H9 (cell line): Measurements from ENCODE around the gene RALGAPB. TPM values are rescaled to one million over a fixed set of nuclear protein-coding genes. Genes with fewer than 3 reads are reported as not detected.

Source experiments
- DNase-seq: peaks from one replicate; pipeline ENCODE4 v3.0.0-alpha.2; 2017
- H2AFZ ChIP-seq: one replicate; pipeline ENCODE4 v1.6.1; 2013; ENCODE audit warnings: mild to moderate bottlenecking, low read length, control low read depth, moderate library complexity
- H2AK5ac ChIP-seq: 2 replicates; pipeline ENCODE4 v1.6.1; 2013; ENCODE audit warnings: low read length, control low read depth, mixed read lengths; ENCODE audit not compliant: insufficient read length
- H2BK120ac ChIP-seq: one replicate; pipeline ENCODE4 v1.6.1; 2013; ENCODE audit warnings: low read depth, mild to moderate bottlenecking, low read length, control low read depth, inconsistent platforms; ENCODE audit not compliant: poor library complexity, severe bottlenecking
- H2BK12ac ChIP-seq: 2 replicates; pipeline ENCODE4 v1.6.1; 2013; ENCODE audit warnings: low read length, control low read depth, mixed read lengths, low read depth; ENCODE audit not compliant: insufficient read length
- H2BK15ac ChIP-seq: 2 replicates; pipeline ENCODE4 v1.6.1; 2013; ENCODE audit warnings: low read depth, low read length, control low read depth
- H2BK20ac ChIP-seq: one replicate; pipeline ENCODE4 v1.6.1; 2013; ENCODE audit warnings: low read depth, mild to moderate bottlenecking, low read length, control low read depth, inconsistent platforms; ENCODE audit not compliant: poor library complexity, severe bottlenecking
- H2BK5ac ChIP-seq: 2 replicates; pipeline ENCODE4 v1.6.1; 2013; ENCODE audit warnings: low read length, control low read depth, mixed read lengths; ENCODE audit not compliant: insufficient read length
- H3K14ac ChIP-seq: 2 replicates; pipeline ENCODE4 v1.6.1; 2013; ENCODE audit warnings: low read length, control low read depth; ENCODE audit not compliant: insufficient read depth
- H3K18ac ChIP-seq: 2 replicates; pipeline ENCODE4 v1.6.1; 2013; ENCODE audit warnings: low read depth, mild to moderate bottlenecking, mixed read lengths, low read length, control low read depth; ENCODE audit not compliant: insufficient read length
- H3K23ac ChIP-seq: 2 replicates; pipeline ENCODE4 v1.6.1; 2013; ENCODE audit warnings: low read length, control low read depth, mixed read lengths, low read depth; ENCODE audit not compliant: insufficient read length
- H3K23me2 ChIP-seq: 2 replicates; pipeline ENCODE4 v1.6.1; 2013; ENCODE audit warnings: low read depth, mild to moderate bottlenecking, mixed read lengths, low read length, control low read depth; ENCODE audit not compliant: insufficient read length, poor library complexity, severe bottlenecking
- H3K27ac ChIP-seq: 2 replicates; pipeline ENCODE4 v1.5.1; 2013; ENCODE audit warnings: low read length, control low read depth, mixed read lengths, low read depth; ENCODE audit not compliant: insufficient read length
- H3K27me3 ChIP-seq: 2 replicates; pipeline ENCODE4 v1.6.1; 2013; ENCODE audit warnings: low read length, control low read depth, inconsistent platforms; ENCODE audit not compliant: insufficient read depth
- H3K4ac ChIP-seq: 2 replicates; pipeline ENCODE4 v1.6.1; 2013; ENCODE audit warnings: low read depth, mild to moderate bottlenecking, control low read depth, inconsistent platforms, low read length, moderate library complexity
- H3K4me1 ChIP-seq: 2 replicates; pipeline ENCODE4 v1.6.1; 2013; ENCODE audit warnings: low read length, control low read depth, inconsistent platforms; ENCODE audit not compliant: insufficient read depth
- H3K4me2 ChIP-seq: 2 replicates; pipeline ENCODE4 v1.6.1; 2013; ENCODE audit warnings: low read length, control low read depth, mixed read lengths; ENCODE audit not compliant: insufficient read length, insufficient read depth
- H3K56ac ChIP-seq: 2 replicates; pipeline ENCODE4 v1.6.1; 2013; ENCODE audit warnings: low read depth, mild to moderate bottlenecking, mixed read lengths, low read length, control low read depth; ENCODE audit not compliant: insufficient read length
- H3K79me1 ChIP-seq: 2 replicates; pipeline ENCODE4 v1.6.1; 2013; ENCODE audit warnings: low read depth, mild to moderate bottlenecking, moderate library complexity, low read length, control low read depth, inconsistent platforms; ENCODE audit not compliant: insufficient read depth, poor library complexity, severe bottlenecking
- H3K79me2 ChIP-seq: 2 replicates; pipeline ENCODE4 v1.6.1; 2013; ENCODE audit warnings: low read length, control low read depth, inconsistent platforms; ENCODE audit not compliant: insufficient read depth
- H3K9ac ChIP-seq: 2 replicates; pipeline ENCODE4 v1.6.1; 2013; ENCODE audit warnings: low read length, control low read depth, mixed read lengths; ENCODE audit not compliant: insufficient read length; ENCODE audit errors: extremely low read depth
- H3K9me3 ChIP-seq: one replicate; pipeline ENCODE4 v1.6.1; 2013; ENCODE audit warnings: low read depth, low read length, inconsistent platforms; ENCODE audit not compliant: control insufficient read depth
- H3T11ph ChIP-seq: one replicate; pipeline ENCODE4 v1.6.1; 2013; ENCODE audit warnings: mild to moderate bottlenecking, low read length, control low read depth, inconsistent platforms
- H4K20me1 ChIP-seq: one replicate; pipeline ENCODE4 v1.6.1; 2013; ENCODE audit not compliant: control insufficient read depth, insufficient read length, insufficient read depth
- H4K5ac ChIP-seq: 2 replicates; pipeline ENCODE4 v1.6.1; 2013; ENCODE audit warnings: low read depth, mild to moderate bottlenecking, mixed read lengths, low read length, control low read depth; ENCODE audit not compliant: insufficient read length
- H4K8ac ChIP-seq: replicated peaks from 2 replicates; pipeline ENCODE4 v1.6.1; 2013; ENCODE audit warnings: low read length, control low read depth, mixed read lengths, low read depth; ENCODE audit not compliant: insufficient read length
- H4K91ac ChIP-seq: 2 replicates; pipeline ENCODE4 v1.6.1; 2013; ENCODE audit warnings: low read depth, mild to moderate bottlenecking, moderate library complexity, mixed read lengths, low read length, control low read depth; ENCODE audit not compliant: insufficient read length
- H3K27ac Mint-ChIP-seq, 3 experiments: 2 replicates in 2 of 3; 3 replicates in 1 of 3; pipeline ENCODE4 v1.8.0; 2020 to 2021; ENCODE audit warnings: mixed read lengths in 3 of 3, mild to moderate bottlenecking in 1 of 3, moderate library complexity in 1 of 3
- H3K27me3 Mint-ChIP-seq: 2 replicates; pipeline ENCODE4 v1.8.0; 2021; ENCODE audit warnings: low read depth, mild to moderate bottlenecking, moderate library complexity, mixed read lengths
- H3K36me3 Mint-ChIP-seq, 3 experiments: 2 replicates in 2 of 3; 3 replicates in 1 of 3; pipeline ENCODE4 v1.8.0; 2020 to 2021; ENCODE audit warnings: low read depth in 3 of 3, mixed read lengths in 3 of 3; ENCODE audit not compliant: insufficient read depth in 1 of 3
- H3K4me1 Mint-ChIP-seq, 2 experiments: 2 replicates each; pipeline ENCODE4 v1.8.0; 2020; ENCODE audit warnings: mixed read lengths in 2 of 2
- H3K4me3 Mint-ChIP-seq, 2 experiments: 2 replicates in 1 of 2; 3 replicates in 1 of 2; pipeline ENCODE4 v1.8.0; 2020 to 2021; ENCODE audit warnings: mild to moderate bottlenecking in 2 of 2, mixed read lengths in 2 of 2, moderate library complexity in 1 of 2
- H3K9me3 Mint-ChIP-seq, 2 experiments: 2 replicates in 1 of 2; 3 replicates in 1 of 2; pipeline ENCODE4 v1.8.0; 2020; ENCODE audit warnings: mild to moderate bottlenecking in 2 of 2, mixed read lengths in 2 of 2, moderate library complexity in 1 of 2
- WGBS: extraction: QIAGEN DNeasy Blood & Tissue Kit; methylation state at CpG from one replicate; pipeline ENCODE4 v1.1.7; 2013; ENCODE audit warnings: missing lambda C conversion rate, low lambda C conversion rate, mixed read lengths; ENCODE audit not compliant: insufficient read length; ENCODE audit errors: extremely low coverage; 5-methylcytosine and 5-hydroxymethylcytosine counted together
- total RNA-seq: library from RNA; stranded (reverse); gene quantifications from 2 replicates; pipeline ENCODE4 v1.2.1, GENCODE V29; 2021
- TF ChIP-seq, protein P1 (sequence below): fragments of 200-600 bp; sonication (generic); conservative IDR thresholded peaks from 3 replicates; pipeline ENCODE4 v1.8.0; 2021; ENCODE audit warnings: antibody characterized with exemption, mild to moderate bottlenecking

RALGAPB gene
- total RNA-seq, 1 experiment from 2014 or later = 28.5 TPM

GRCh38 chr20:38603286-38603685, 130.6 kb downstream of the RALGAPB start:
- no peak overlapping the region for H3K9ac ChIP-seq
- no peak overlapping the region for H3K4me3 Mint-ChIP-seq
- H3K9me3 ChIP-seq = no peaks in the 10 kb centered on the region
- no peak overlapping the region for H2BK12ac ChIP-seq
- no peaks in the 10 kb centered on the region for H3K79me2 ChIP-seq
- H4K5ac ChIP-seq = no peak overlapping the region
- H3T11ph ChIP-seq = no peak overlapping the region
- no peak overlapping the region for H2AK5ac ChIP-seq
- no peaks in the 10 kb centered on the region for H3K23me2 ChIP-seq
- H3K27me3 ChIP-seq = no peaks in the 10 kb centered on the region
- H3K79me1 ChIP-seq = no peaks in the 10 kb centered on the region
- no CpG with 5 or more reads among the region's 3 CpGs for WGBS
- no peak overlapping the region for H2AFZ ChIP-seq
- H3K27ac ChIP-seq = no peak overlapping the region
- H3K56ac ChIP-seq = no peak overlapping the region
- peaks cover 32 to 40% of the 10 kb centered on the region in 2 experiments for H3K4me1 Mint-ChIP-seq
- H3K27ac Mint-ChIP-seq = no peak overlapping the region
- DNase-seq = no peak
- peaks cover 0 to under 1% (median 0%) of the 10 kb centered on the region in 3 experiments; a peak in 1 of 7 replicates for H3K36me3 Mint-ChIP-seq
- no peak overlapping the region for H3K18ac ChIP-seq
- H2BK15ac ChIP-seq = no peak overlapping the region
- peaks cover 21% of the 10 kb centered on the region for H3K27me3 Mint-ChIP-seq
- TF ChIP-seq, protein P1, sequence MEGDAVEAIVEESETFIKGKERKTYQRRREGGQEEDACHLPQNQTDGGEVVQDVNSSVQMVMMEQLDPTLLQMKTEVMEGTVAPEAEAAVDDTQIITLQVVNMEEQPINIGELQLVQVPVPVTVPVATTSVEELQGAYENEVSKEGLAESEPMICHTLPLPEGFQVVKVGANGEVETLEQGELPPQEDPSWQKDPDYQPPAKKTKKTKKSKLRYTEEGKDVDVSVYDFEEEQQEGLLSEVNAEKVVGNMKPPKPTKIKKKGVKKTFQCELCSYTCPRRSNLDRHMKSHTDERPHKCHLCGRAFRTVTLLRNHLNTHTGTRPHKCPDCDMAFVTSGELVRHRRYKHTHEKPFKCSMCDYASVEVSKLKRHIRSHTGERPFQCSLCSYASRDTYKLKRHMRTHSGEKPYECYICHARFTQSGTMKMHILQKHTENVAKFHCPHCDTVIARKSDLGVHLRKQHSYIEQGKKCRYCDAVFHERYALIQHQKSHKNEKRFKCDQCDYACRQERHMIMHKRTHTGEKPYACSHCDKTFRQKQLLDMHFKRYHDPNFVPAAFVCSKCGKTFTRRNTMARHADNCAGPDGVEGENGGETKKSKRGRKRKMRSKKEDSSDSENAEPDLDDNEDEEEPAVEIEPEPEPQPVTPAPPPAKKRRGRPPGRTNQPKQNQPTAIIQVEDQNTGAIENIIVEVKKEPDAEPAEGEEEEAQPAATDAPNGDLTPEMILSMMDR = no peak
- H3K4me1 ChIP-seq = no peaks in the 10 kb centered on the region; the same call in 1 of the 2 replicates
- H3K14ac ChIP-seq = no peak overlapping the region
- H2BK5ac ChIP-seq = no peak overlapping the region
- no peak overlapping the region for H3K4me2 ChIP-seq
- no peak overlapping the region for H4K91ac ChIP-seq
- no peak overlapping the region for H4K8ac ChIP-seq
- no peak overlapping the region for H3K23ac ChIP-seq
- peaks cover under 1% of the 10 kb centered on the region in 2 experiments; a peak in 2 of 5 replicates for H3K9me3 Mint-ChIP-seq
- no peak overlapping the region for H3K4ac ChIP-seq
- H2BK20ac ChIP-seq = no peak overlapping the region
- H2BK120ac ChIP-seq = no peak overlapping the region
- no peaks in the 10 kb centered on the region for H4K20me1 ChIP-seq
